Measurements from ENCODE around the gene NARF.

Gene NARF

DNA sequence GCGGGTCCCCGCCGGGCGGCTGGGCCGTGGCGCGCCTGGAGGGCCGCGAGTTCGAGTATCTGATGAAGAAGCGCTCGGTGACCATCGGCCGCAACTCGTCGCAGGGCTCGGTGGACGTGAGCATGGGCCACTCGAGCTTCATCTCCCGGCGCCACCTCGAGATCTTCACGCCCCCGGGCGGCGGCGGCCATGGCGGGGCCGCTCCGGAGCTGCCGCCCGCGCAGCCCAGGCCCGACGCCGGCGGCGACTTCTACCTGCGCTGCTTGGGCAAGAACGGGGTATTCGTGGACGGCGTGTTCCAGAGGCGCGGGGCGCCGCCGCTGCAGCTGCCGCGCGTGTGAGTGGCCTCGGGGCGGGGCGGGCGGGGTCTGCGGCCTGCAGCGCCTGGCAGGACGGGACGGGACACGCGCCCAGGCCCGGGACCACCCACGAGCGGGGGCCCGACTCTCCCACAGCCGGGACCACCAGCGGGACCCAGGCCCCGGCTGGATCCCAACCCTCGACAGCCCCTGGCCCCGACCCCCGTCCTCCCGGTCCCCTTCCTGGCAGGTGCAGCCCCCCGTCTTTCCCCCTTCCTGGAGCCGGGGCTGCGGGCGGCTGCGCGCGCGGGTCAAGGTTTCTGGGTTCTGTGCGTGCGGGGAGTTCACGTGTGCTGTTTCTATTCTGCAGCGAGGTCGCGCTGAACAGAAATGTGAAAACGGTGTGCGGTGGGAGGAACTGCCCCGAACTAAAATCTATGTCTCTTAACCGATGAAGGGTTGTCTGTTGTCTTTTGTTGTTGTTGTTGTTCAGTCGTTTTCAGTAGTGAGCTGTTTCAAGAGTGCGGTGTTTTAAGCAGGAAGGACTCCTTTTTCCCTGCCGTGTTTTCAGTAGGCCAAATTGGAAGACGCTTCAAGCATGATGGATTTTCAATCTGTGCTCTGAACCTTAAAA lies 61.7 kb downstream of the NARF start:
- DNase-seq: peak in 2 of 3 donors; percentile 60 to 67
- ChIA-PET POLR2A (interaction anchor here (0.7 to 1.2 kb wide), 5 partner anchors 23 to 852 kb away, joined by 3 to 5 read pairs (median 4); partner anchors contain the start of gene HEXD), CTCF (interaction anchor here (1.1 to 1.4 kb wide), 6 partner anchors 13 to 34 kb away, joined by 3 to 5 read pairs (median 4); no protein-coding TSS in a partner anchor)
- Histone ChIP-seq H3K9me3 (ENCODE audit: control extremely low read depth in 1 of 5, control insufficient read depth in 4 of 5, insufficient read depth in 2 of 5, low read depth in 1 of 5, low read length in 4 of 5) (no peaks in the 10 kb centered on the region), H3K27ac (ENCODE audit: insufficient read depth in 1 of 2, low read depth in 1 of 2, low read length in 2 of 2, poor library complexity in 1 of 2, severe bottlenecking in 2 of 2) (peak overlapping the region; percentile 37 to 77), H3K36me3 (ENCODE audit: control insufficient read depth in 4 of 4, insufficient read depth in 4 of 4, low read length in 3 of 4) (no peaks in the 10 kb centered on the region), H3K4me3 (ENCODE audit: control insufficient read depth in 1 of 7, extremely low read depth in 1 of 7, insufficient read depth in 4 of 7, low read depth in 2 of 7, low read length in 6 of 7) (peak overlapping the region; percentile 68 to 86 (median 78)), H3K4me1 (ENCODE audit: control extremely low read depth in 1 of 4, control insufficient read depth in 4 of 4, insufficient read depth in 4 of 4, low read length in 3 of 4) (peaks cover 3 to 27% (median 20%) of the 10 kb centered on the region in 4 experiments), H3K27me3 (replicated peaks in 2 of 5; ENCODE audit: control insufficient read depth in 4 of 5, insufficient read depth in 5 of 5, low read length in 4 of 5) (no peaks in the 10 kb centered on the region)
- under 1% methylated on average over 72 of the region's 94 CpGs for WGBS (ENCODE audit: insufficient coverage)

DNA sequence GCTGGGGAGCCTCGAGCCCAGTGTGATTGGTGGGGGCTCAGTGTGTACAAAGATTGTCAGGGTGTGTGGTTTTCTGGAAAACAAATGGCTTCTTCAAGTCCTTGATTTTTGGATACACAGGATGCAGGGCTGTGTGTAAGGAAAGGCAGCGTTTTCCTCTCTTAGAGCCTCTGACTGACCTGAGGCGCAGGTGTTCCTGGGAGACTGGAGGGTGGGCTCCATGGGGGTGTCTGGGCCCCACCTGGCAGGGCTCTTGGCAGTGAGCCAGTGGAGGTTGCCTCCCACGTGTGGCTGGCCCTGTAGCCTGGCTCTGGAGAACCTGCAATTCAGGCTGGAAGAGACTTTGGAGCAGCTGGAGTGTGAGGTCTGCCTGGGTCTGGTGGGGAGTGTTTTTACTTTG lies 66.0 kb downstream of the NARF start:
- DNase-seq: no peak
- 41% methylated on average over 3 of the region's 4 CpGs for WGBS (ENCODE audit: insufficient coverage)
- peak overlapping the region in 1 of 7 experiments; percentile 14 for H3K4me3 ChIP-seq (ENCODE audit: control insufficient read depth in 1 of 7, extremely low read depth in 1 of 7, insufficient read depth in 4 of 7, low read depth in 2 of 7, low read length in 6 of 7)
- peaks cover 0 to 4% (median 0%) of the 10 kb centered on the region in 4 experiments for H3K36me3 ChIP-seq (ENCODE audit: control insufficient read depth in 4 of 4, insufficient read depth in 4 of 4, low read length in 3 of 4)
- H3K4me1 ChIP-seq (ENCODE audit: control extremely low read depth in 1 of 4, control insufficient read depth in 4 of 4, insufficient read depth in 4 of 4, low read length in 3 of 4): peaks cover 3 to 36% (median 20%) of the 10 kb centered on the region in 4 experiments
- no peaks in the 10 kb centered on the region for H3K27me3 ChIP-seq (replicated peaks in 2 of 5; ENCODE audit: control insufficient read depth in 4 of 5, insufficient read depth in 5 of 5, low read length in 4 of 5)
- no peaks in the 10 kb centered on the region for H3K9me3 ChIP-seq (ENCODE audit: control extremely low read depth in 1 of 5, control insufficient read depth in 4 of 5, insufficient read depth in 2 of 5, low read depth in 1 of 5, low read length in 4 of 5)
- ChIA-PET POLR2A (no interaction called here), CTCF (interaction anchor here (0.6 to 0.9 kb wide), 2 partner anchors 11 to 107 kb away, joined by 3 read pairs; no protein-coding TSS in a partner anchor)
- H3K27ac ChIP-seq (ENCODE audit: insufficient read depth in 1 of 2, low read depth in 1 of 2, low read length in 2 of 2, poor library complexity in 1 of 2, severe bottlenecking in 2 of 2): peak overlapping the region in 1 of 2 experiments; percentile 62

DNA sequence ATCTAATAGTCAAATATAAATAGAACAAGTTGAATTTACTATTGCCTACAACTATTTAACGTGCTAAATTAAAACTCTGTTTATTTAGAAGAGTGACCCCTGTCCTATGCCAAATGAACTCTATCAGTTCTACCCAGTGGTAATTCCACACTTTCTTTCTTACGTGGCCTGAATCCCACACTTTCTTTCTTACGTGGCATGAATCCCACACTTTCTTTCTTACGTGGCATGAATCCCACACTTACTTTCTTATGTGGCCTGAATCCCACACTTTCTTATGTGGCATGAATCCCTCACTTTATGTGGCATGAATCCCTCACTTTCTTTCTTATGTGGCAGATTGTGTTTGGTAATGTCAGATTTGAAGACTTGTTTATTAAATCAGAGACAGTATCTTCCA lies 67.2 kb downstream of the NARF start:
- no peak for DNase-seq
- Histone ChIP-seq H3K9me3 (ENCODE audit: control extremely low read depth in 1 of 5, control insufficient read depth in 4 of 5, insufficient read depth in 2 of 5, low read depth in 1 of 5, low read length in 4 of 5) (no peaks in the 10 kb centered on the region), H3K27ac (ENCODE audit: insufficient read depth in 1 of 2, low read depth in 1 of 2, low read length in 2 of 2, poor library complexity in 1 of 2, severe bottlenecking in 2 of 2) (peak overlapping the region; percentile 12 to 62), H3K36me3 (ENCODE audit: control insufficient read depth in 4 of 4, insufficient read depth in 4 of 4, low read length in 3 of 4) (peaks cover 0 to 4% (median 0%) of the 10 kb centered on the region in 4 experiments), H3K4me3 (ENCODE audit: control insufficient read depth in 1 of 7, extremely low read depth in 1 of 7, insufficient read depth in 4 of 7, low read depth in 2 of 7, low read length in 6 of 7) (no peak overlapping the region), H3K27me3 (replicated peaks in 2 of 5; ENCODE audit: control insufficient read depth in 4 of 5, insufficient read depth in 5 of 5, low read length in 4 of 5) (no peaks in the 10 kb centered on the region), H3K4me1 (ENCODE audit: control extremely low read depth in 1 of 4, control insufficient read depth in 4 of 4, insufficient read depth in 4 of 4, low read length in 3 of 4) (peaks cover 3 to 34% (median 18%) of the 10 kb centered on the region in 4 experiments)
- POLR2A ChIA-PET: no interaction called here
- CTCF ChIA-PET: interaction anchor here (0.8 to 14.7 kb wide), 4 partner anchors 11 to 37 kb away, joined by 3 to 161 read pairs (median 10); no protein-coding TSS in a partner anchor
- 67% methylated on average over 4 of the region's 4 CpGs for WGBS (ENCODE audit: insufficient coverage)

DNA sequence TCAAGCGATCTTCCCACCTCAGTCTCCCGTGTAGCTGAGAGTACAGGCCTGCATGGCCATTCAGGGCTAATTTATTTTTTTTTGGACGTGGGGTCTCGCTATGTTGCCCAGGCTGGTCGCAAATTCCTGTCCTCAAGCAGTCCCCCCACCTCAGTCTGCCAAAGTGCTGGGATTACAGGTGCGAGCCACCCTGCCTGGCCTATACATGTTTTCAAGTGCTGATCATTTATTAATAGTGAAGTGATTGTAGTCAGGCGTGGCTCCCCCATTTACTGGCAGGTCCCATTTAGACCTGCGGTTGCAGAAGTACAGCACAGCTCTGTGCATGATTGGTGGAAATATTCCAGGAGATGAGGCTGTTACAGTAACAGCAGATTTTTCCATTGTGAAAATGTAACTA lies 69.4 kb downstream of the NARF start:
- Histone ChIP-seq H3K4me3 (ENCODE audit: control insufficient read depth in 1 of 7, extremely low read depth in 1 of 7, insufficient read depth in 4 of 7, low read depth in 2 of 7, low read length in 6 of 7) (no peak overlapping the region), H3K27ac (ENCODE audit: insufficient read depth in 1 of 2, low read depth in 1 of 2, low read length in 2 of 2, poor library complexity in 1 of 2, severe bottlenecking in 2 of 2) (no peak overlapping the region), H3K27me3 (replicated peaks in 2 of 5; ENCODE audit: control insufficient read depth in 4 of 5, insufficient read depth in 5 of 5, low read length in 4 of 5) (no peaks in the 10 kb centered on the region), H3K36me3 (ENCODE audit: control insufficient read depth in 4 of 4, insufficient read depth in 4 of 4, low read length in 3 of 4) (peaks cover 0 to 4% (median 0%) of the 10 kb centered on the region in 4 experiments), H3K9me3 (ENCODE audit: control extremely low read depth in 1 of 5, control insufficient read depth in 4 of 5, insufficient read depth in 2 of 5, low read depth in 1 of 5, low read length in 4 of 5) (no peaks in the 10 kb centered on the region), H3K4me1 (ENCODE audit: control extremely low read depth in 1 of 4, control insufficient read depth in 4 of 4, insufficient read depth in 4 of 4, low read length in 3 of 4) (peaks cover 0 to 24% (median 11%) of the 10 kb centered on the region in 4 experiments)
- DNase-seq: no peak
- POLR2A ChIA-PET: no interaction called here
- 98% methylated on average over 7 of the region's 8 CpGs for WGBS (ENCODE audit: insufficient coverage)
- CTCF ChIA-PET: interaction anchor here (0.7 to 14.7 kb wide), 6 partner anchors 9 to 35 kb away, joined by 3 to 161 read pairs (median 4); no protein-coding TSS in a partner anchor

DNA sequence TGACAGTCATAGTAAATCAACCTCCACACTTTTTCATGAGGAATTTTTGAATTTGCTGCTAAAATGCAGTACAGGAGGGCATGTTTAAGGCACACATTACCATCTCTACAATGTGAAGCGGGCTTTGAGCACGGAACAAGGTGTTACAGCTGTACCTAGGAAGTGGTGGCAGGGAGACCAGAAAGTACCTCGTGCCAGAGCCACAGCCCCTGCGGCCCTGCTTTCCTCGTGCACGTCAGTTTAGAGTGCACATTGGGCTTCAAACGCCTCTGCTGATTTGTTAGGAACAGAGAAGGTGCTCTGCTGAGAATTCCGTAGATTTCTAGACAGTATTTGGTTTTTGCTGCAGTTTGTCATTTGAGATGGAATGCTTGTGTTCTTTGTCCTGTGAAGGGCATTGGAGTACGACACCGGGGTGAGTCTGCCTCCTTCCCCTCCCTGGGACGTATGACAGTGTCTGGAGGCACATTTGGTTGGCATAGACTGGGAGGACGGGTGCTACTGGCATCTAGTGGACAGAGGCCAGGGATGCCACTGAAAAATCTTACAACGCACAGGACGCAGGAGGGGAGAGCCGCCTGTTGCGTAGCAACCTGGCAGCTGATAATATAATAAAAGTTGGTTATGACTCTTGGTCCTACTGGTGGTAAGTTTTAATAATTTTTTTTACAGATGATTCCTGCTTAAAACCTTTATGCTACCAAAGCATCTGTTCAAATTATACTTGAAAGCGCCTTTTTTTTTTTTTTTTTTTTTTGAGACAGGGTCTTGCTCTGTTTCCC lies 70.1 kb downstream of the NARF start:
- DNase-seq: peak; percentile 76 to 88 (median 83)
- H3K27ac ChIP-seq (ENCODE audit: insufficient read depth in 1 of 2, low read depth in 1 of 2, low read length in 2 of 2, poor library complexity in 1 of 2, severe bottlenecking in 2 of 2): no peak overlapping the region
- POLR2A ChIA-PET: no interaction called here

DNA sequence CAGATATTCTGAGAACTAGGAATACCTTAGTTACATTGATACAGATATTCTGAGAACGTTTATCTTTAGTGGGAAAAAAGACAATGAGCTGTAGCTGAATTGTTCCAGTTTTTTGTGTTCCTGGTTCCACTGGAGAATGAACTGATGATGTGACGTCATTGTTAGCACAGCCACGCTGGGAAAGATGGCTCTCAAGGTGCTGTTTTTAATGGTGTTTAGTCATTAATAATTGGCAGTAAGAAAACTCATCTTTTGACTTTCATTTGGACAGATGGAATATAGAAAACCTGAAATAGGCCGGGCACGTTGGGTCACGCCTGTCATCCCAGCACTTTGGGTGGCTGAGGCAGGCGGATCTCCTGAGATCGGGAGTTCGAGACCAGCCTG lies 71.4 kb downstream of the NARF start:
- Histone ChIP-seq H3K9me3 (ENCODE audit: control extremely low read depth in 1 of 5, control insufficient read depth in 4 of 5, insufficient read depth in 2 of 5, low read depth in 1 of 5, low read length in 4 of 5) (no peaks in the 10 kb centered on the region), H3K36me3 (ENCODE audit: control insufficient read depth in 4 of 4, insufficient read depth in 4 of 4, low read length in 3 of 4) (peaks cover 0 to 4% (median 0%) of the 10 kb centered on the region in 4 experiments), H3K27me3 (replicated peaks in 2 of 5; ENCODE audit: control insufficient read depth in 4 of 5, insufficient read depth in 5 of 5, low read length in 4 of 5) (no peaks in the 10 kb centered on the region), H3K4me1 (ENCODE audit: control extremely low read depth in 1 of 4, control insufficient read depth in 4 of 4, insufficient read depth in 4 of 4, low read length in 3 of 4) (peaks cover 0 to 24% (median 12%) of the 10 kb centered on the region in 4 experiments), H3K4me3 (ENCODE audit: control insufficient read depth in 1 of 7, extremely low read depth in 1 of 7, insufficient read depth in 4 of 7, low read depth in 2 of 7, low read length in 6 of 7) (no peak overlapping the region), H3K27ac (ENCODE audit: insufficient read depth in 1 of 2, low read depth in 1 of 2, low read length in 2 of 2, poor library complexity in 1 of 2, severe bottlenecking in 2 of 2) (no peak overlapping the region)
- no peak for DNase-seq
- WGBS (ENCODE audit: insufficient coverage): 91% methylated on average over 7 of the region's 9 CpGs
- ChIA-PET POLR2A (no interaction called here), CTCF (interaction anchor here (1.1 to 14.7 kb wide), 2 partner anchors 17 to 50 kb away, joined by 3 to 161 read pairs; no protein-coding TSS in a partner anchor)

More for the DNA sequence above, 70.1 kb downstream of the NARF start:
- H3K4me1 ChIP-seq (ENCODE audit: control extremely low read depth in 1 of 4, control insufficient read depth in 4 of 4, insufficient read depth in 4 of 4, low read length in 3 of 4): peaks cover 0 to 20% (median 10%) of the 10 kb centered on the region in 4 experiments
- no peak overlapping the region for H3K4me3 ChIP-seq (ENCODE audit: control insufficient read depth in 1 of 7, extremely low read depth in 1 of 7, insufficient read depth in 4 of 7, low read depth in 2 of 7, low read length in 6 of 7)
- peaks cover 0 to 4% (median 0%) of the 10 kb centered on the region in 4 experiments for H3K36me3 ChIP-seq (ENCODE audit: control insufficient read depth in 4 of 4, insufficient read depth in 4 of 4, low read length in 3 of 4)
- no peaks in the 10 kb centered on the region for H3K27me3 ChIP-seq (replicated peaks in 2 of 5; ENCODE audit: control insufficient read depth in 4 of 5, insufficient read depth in 5 of 5, low read length in 4 of 5)
- no peaks in the 10 kb centered on the region for H3K9me3 ChIP-seq (ENCODE audit: control extremely low read depth in 1 of 5, control insufficient read depth in 4 of 5, insufficient read depth in 2 of 5, low read depth in 1 of 5, low read length in 4 of 5)
- CTCF ChIA-PET: interaction anchor here (0.5 to 14.7 kb wide), 6 partner anchors 10 to 162 kb away, joined by 3 to 161 read pairs (median 3); no protein-coding TSS in a partner anchor
- 85% methylated on average over 15 of the region's 17 CpGs for WGBS (ENCODE audit: insufficient coverage)

All from common myeloid progenitor, CD34-positive (primary cell).